T47D (cell line): ENCODE measurements around the gene RNF208.

ENCODE experiments used
- DNase-seq, 2 experiments: peaks; one replicate each; pipeline versions ENCODE4 v3.0.0 to v3.0.0-alpha.2; 2011 to 2012; ENCODE audit warnings: low read depth in 1 of 2, low spot score in 1 of 2
- JUND ChIP-seq: IDR thresholded peaks from 2 replicates; pipeline ENCODE4 v1.6.1; 2012; ENCODE audit warnings: low read depth
- in situ Hi-C: cut with HindIII; loops from 2 replicates; pipeline ENCODE4 v1.10.0; 2016; ENCODE audit warnings: low sequenced_read_pairs, low pct_unique_long_range_greater_than_20kb

RNF208 gene

DNA sequence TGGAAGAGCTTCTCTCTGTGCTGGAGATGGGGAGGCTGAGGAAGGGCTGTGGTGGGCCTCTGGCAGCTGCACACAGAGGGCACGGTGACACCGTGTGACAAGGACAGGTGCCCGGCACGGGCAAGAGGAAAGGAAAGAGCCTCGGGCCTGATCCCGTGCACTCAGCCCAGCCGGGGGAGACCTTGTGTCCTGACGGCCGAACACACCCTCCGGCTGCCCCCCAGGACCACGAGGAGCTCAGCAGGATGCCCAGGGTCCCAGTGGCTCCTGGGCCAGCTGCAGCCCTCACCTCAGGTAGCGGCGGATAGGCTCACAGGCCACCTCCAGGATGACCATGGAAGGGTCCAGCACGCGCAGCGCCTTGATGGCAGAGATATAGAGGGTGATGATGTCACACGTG, 39.2 kb downstream of the RNF208 start:
- no peak for TF ChIP-seq JUND
- in situ Hi-C loops, result no loop called here
- no peak for DNase-seq

DNA sequence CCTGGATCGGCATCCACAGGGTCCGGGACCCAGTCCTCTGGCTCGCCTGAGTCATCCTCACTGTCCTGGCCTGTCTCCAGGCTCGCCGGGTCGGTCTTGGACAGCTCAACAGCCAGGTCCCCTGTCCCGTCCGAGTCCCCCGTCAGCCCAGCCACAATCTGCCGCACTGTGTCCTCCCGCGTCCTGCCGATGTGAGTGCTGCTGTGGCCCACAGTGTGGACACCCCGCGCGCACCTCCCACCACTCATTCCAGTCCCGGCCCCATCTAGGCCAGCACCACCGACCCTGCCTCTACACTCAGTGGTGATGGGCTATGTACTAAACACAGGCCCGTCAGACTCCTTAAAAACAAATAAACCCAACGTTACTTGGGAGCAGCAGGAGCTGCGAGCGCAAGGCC, 40.4 kb downstream of the RNF208 start:
- in situ Hi-C loops, result no loop called here
- TF ChIP-seq JUND, result no peak
- DNase-seq, result no peak

DNA sequence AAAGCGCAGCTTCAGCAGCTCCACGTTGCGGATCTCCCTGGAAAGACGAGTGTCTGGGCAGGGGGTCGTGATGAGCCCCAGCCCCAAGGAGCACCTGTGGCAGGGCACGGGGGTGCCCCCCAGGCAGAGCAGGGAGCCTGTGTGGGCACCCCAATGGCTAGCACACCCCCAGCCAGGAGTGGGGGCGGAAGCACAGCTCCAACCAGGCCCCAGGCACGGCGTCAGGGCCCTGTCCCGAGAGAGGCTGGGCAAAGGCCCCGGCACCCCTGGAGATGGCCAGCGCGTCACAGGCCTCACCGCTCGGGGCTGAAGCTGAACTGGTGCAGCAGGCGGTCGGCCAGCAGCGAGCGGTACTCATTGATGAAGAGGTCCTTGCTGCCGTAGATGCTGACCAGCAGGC, 41.5 kb downstream of the RNF208 start:
- TF ChIP-seq JUND, result no peak
- in situ Hi-C loops, result no loop called here

DNA sequence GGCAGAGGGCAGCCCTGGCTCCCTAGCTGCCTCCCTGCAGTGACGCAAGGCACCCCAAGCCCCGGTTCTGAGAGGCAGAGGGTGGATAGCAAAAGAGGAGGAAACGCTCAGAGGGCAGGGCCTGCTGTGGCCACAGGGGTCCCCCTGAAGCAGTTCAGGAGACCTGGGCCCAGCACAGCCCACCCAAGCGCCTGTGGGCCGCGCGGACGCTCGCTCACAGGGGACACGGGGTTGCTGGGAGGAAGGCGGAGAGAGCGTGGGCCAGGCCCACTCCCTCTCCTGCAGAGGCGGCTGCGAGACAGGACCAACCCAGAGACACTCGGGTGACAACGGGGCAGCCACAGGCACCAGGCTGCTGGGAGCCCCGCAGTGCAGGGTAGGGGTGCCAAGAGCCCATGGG, 42.3 kb downstream of the RNF208 start:
- in situ Hi-C loops, result no loop called here
- DNase-seq, result no peak
- TF ChIP-seq JUND, result no peak

More for the DNA sequence above, 41.5 kb downstream of the RNF208 start:
- no peak for DNase-seq

DNA sequence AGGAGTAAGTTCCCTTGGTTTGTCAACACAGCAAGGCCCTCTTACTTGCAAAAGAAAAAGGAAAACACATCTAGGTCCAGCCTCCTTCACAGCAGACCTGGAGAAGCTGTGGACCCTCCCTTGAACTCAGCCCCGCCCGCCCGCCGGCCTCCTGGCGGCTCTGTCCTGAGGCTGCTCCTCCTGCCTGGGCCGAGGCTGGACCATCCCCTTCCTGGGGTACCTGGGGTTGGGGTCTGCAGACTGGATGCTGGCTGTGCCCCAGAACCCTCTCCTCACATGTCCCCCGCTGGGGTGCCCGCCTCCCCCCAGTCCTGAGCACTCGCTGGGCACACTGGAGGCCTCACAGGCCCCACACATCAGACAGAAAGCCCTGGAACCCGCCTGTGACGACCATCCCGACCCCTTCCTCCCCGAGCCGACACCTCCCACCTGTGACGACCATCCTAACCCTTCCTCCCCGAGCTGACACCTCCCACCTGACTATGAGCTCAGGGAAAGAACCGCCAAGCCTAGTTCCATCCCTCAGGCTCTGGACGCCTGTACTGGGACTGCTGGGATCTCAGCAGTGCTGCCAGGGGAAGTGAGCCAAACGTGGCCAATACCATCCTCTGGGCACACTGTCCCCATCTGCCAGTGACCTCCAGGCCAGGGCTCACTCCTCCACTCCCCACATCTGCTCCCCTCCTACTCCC, 43.0 kb downstream of the RNF208 start:
- in situ Hi-C loops, result no loop called here

DNA sequence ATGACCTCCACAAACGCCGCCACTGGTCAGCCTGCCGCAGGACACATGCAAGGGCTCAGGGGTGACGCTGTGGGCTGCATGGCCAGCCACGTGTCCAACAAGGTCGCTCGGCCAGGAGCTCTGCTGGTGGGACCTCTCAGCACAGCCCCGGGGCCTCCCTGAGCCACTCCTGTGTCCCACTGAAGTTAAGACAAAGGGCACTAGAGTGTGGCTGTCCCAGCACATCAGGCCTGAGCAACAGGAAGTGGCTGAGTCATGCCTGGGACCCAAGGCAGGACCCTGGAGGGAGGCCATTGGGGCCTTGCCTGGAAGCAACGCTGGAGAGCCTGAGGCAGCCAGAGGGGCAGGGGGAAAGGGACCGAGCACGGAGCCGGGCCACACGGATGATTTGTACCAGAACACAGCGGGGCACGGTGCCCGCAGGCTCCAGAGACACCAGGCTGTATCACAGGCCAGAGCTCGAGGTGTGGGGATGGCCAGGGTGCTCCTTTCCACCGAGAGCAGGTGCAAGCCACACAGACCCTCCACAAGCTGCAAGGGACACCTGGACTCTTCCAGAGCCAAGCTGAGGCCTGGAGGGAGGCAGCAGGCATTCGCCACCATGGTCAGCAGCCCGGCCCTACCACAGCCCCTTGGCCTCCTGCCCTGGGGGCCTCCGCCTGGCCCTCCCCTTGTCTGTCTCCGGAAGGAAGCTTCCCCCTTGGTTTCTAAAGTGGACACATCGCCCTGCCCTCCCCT, 43.7 kb downstream of the RNF208 start:
- in situ Hi-C loops, result no loop called here
- no peak for DNase-seq
- TF ChIP-seq JUND, result no peak

More for the DNA sequence above, 43.0 kb downstream of the RNF208 start:
- TF ChIP-seq JUND, result no peak
- DNase-seq, result no peak

DNA sequence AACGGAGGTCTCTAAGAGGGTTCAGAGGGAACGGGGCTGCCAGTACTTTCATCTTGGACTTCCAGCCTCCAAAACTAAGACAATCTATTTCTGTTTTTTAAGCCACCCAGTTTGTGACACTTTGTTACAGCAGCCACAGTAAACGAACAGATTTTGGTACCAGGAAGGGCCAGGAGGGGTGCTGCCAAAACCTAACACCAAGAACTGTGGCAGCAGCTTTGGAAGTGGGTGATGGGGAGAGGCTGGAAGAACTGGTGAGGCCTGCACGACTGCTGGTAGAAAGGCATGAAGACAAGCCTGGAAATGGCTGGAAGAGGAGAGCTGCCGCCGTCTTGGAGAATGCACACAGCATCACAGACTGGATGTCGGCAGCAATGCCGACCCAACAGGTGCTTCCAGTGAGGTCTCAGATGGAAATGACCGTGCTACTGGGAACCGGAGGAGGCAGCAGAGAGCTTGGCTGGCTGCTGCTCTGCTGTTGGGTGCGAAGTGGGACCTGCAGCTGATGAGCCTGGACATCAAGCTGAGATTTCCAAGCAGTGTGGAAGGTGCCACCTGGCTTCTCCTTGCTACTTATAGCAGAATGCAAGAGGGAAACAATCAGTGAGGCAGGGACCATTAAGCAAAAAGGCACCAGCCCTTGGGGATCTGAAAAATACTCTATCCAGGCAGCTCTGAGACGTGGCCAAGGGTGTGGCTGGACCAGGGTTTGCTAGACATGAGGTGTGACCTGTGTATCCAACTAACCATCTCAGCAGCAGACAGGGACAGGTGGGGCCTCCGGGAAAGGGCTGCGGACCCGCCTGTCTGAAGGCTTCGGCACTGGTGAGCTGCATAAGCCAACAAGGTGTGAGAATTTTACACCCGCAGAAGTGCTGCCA, 45.5 kb downstream of the RNF208 start:
- peak; percentile 91 to 98 for DNase-seq
- in situ Hi-C loops, result no loop called here
- no peak for TF ChIP-seq JUND

DNA sequence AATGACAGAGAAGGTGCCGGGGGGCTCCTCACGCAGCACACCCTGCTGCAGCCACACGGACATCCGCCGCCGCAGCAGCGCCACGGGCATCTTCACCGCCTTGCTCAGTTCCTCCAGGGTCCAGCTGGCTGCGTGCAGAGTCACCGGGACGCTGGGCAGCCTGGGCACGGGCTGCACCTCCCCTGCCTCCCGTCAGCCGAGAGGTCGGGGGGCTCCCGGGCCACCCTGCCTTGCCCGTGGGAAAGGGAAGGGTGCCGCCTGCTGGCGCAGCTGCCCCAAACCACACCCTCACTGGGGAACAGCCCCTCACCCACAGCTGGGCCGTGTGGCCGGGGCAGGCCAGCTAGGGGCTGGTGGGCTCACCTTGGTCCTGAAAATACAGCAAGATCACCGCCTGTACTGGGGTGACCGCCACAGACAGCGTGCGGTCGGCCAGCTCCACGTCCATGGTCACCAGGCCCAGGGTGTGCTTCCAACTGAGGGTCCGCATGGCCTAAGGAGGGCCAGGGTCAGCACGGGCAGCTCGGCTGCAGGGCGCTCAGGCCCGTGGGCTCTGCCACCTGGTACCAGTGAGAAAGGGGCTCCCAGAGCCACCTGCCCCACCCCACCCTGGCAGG, 46.6 kb downstream of the RNF208 start:
- DNase-seq, result no peak
- in situ Hi-C loops, result no loop called here
- TF ChIP-seq JUND, result no peak

DNA sequence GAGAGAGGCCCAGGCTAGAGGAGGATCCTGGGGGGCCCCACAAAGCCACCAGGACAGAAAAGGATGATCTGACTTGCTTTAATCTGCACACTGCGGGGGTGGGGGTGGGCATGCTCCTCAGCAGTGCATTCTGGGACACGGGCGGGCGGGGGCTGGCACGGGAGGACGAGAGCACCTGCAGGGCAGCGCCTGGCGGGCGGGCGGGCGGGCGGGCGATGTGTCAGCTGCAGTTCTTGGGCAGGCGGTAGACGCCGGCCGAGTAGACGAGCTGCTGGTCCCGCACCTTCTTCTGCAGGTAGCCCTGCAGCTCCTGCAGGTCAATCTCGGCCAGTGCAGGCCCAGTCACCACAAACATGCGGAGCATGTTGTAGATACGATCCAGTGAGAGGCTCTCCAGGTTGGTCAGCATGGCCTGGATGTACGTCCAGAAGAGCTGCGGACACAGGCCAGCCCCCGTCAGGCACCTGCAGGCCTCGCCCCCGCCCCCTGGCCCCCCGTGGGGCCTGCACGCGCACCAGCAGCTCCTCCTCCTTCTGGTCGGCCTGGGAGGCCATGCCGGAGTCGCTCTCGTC, 47.2 kb downstream of the RNF208 start:
- peak in 1 of 2 experiments; percentile 83 for DNase-seq
- TF ChIP-seq JUND, result no peak
- in situ Hi-C loops, result no loop called here

DNA sequence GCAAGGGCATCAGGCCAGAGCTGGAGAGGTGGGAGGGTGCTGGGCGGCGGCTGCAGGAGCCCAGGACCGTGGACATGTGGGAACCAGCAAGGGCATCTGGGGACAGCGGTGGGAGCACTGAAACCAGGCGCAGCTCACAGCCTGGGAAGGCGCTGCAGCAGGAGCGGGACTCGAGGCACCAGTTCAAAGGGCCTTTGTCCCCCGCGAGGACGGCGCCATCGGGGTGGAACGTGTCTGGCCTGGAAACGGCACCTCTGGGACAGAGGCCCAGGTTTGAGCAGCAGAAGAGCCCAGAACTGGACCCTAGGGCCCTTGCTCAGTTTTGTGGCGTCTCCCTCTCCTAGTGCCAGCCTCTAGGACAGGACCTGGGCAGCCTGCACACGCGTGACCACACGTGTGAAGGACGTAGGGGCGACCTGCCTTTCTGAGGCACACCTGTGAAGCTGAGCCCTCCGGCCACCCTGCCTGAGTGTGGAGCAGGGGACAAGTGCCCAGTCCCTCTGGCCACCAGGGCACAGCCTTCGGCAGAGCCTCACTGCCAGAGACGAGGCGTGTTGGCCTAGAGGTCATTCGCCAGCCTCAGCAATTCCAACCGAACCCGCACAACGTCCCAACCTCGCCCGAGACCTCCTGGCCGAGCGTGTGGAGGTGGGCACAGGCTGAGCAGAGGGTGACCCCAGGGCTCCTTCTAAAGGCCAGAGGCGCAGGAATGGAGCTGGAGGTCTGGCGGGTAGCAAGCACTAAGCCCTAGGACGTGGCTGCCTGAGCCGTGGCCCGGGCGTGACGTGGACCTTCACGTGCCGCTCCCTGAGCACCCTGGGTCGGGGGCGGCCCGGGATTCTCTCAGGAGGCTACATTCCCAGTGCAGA, 48.0 kb downstream of the RNF208 start:
- DNase-seq, result peak in 1 of 2 experiments; percentile 36
- TF ChIP-seq JUND, result no peak
- in situ Hi-C loops, result no loop called here
